ENCODE measurements around the gene MOB2.

Gene MOB2

DNA sequence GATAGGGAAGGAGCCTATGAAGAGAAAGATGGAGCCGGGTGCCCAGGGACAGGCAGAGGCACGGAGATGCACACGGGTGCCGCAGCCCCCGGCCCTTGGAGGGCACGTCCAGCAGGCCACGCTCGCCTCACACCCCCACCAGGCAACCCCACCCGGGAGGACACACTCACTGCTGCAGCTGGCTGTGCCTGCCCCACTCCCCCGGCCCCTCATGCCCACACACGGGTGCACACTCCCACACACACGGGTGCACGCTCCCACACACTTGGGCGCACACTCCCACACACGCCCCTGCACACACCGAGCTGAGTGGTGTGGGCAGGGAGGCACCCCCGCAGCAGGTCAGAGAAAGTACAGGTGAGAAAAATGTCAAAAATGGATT, 1.1 kb downstream of the MOB2 start:
- Histone ChIP-seq H4K20me1 (ENCODE audit: low read depth, low read length) (no peaks in the 10 kb centered on the region), H3K9me3 (ENCODE audit: insufficient read depth, low read length) (no peaks in the 10 kb centered on the region), H3K36me3 (ENCODE audit: low read length) (no peaks in the 10 kb centered on the region), H3K27ac (ENCODE audit: low read depth, low read length) (no peak overlapping the region), H3K27me3 (ENCODE audit: low read length) (no peaks in the 10 kb centered on the region), H3K4me2 (ENCODE audit: low read depth, low read length, poor library complexity, severe bottlenecking) (no peak overlapping the region), H3K4me3 (ENCODE audit: insufficient read depth, low read length, poor library complexity, severe bottlenecking) (no peak overlapping the region), H3K9me2 (replicated peaks; ENCODE audit: insufficient read depth, low read length) (no peaks in the 10 kb centered on the region), H3F3A (ENCODE audit: insufficient read depth) (no peaks in the 10 kb centered on the region), H2AFZ (ENCODE audit: low read depth, low read length, severe bottlenecking) (no peak overlapping the region), H3K79me2 (ENCODE audit: insufficient read depth, low read length) (peaks cover 13% of the 10 kb centered on the region; the same call in 1 of the 2 replicates), H3K9ac (ENCODE audit: low read length) (no peak overlapping the region)
- TF ChIP-seq, protein P1, sequence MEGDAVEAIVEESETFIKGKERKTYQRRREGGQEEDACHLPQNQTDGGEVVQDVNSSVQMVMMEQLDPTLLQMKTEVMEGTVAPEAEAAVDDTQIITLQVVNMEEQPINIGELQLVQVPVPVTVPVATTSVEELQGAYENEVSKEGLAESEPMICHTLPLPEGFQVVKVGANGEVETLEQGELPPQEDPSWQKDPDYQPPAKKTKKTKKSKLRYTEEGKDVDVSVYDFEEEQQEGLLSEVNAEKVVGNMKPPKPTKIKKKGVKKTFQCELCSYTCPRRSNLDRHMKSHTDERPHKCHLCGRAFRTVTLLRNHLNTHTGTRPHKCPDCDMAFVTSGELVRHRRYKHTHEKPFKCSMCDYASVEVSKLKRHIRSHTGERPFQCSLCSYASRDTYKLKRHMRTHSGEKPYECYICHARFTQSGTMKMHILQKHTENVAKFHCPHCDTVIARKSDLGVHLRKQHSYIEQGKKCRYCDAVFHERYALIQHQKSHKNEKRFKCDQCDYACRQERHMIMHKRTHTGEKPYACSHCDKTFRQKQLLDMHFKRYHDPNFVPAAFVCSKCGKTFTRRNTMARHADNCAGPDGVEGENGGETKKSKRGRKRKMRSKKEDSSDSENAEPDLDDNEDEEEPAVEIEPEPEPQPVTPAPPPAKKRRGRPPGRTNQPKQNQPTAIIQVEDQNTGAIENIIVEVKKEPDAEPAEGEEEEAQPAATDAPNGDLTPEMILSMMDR (IDR thresholded peaks at IDR 0.05; ENCODE audit: insufficient read depth, low read length, poor library complexity, severe bottlenecking): no peak
- no peak for TF ChIP-seq EZH2phosphoT487 (conservative IDR thresholded peaks at IDR 0.05; ENCODE audit: low read length)

DNA sequence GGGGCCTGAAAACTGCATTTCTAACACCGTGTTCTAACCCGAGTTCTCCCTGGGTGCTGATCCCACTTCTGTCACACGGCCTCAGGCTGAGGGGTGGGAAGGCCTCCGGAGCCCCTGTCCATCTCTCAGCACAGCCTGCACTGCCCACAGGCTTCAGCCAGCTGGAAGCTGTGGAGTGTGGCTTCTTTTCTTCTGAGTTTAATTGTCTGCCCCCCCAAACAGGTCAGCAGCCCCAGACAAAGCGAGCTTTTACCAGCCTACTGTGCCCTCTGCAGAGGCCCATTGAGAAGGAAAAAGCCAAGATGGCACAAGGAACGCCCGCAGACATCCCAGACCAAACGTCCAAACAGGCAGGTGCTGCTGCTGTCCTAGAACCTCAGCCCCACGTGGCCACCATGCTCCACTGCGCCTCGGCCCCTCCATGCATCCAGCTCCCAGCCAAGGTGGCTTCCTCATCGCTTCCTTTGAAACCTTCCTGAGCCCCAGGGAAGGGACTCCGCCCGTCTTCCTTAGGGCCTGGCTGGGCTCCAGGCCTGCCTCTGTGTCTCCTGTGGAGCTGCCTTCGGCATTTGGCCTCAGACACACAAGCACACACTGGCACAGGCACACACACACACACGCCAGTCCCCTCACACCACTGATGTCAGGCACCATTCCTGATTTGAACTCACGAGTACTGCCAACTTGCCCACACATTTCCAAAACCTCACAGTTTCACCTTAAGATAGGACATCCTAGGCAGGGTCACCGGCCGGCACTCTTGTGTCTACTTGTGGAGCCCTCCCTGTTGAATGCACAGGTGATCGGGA, 1.7 kb downstream of the MOB2 start:
- Histone ChIP-seq H3K9me2 (replicated peaks; ENCODE audit: insufficient read depth, low read length) (no peaks in the 10 kb centered on the region), H3K4me2 (ENCODE audit: low read depth, low read length, poor library complexity, severe bottlenecking) (no peak overlapping the region), H3F3A (ENCODE audit: insufficient read depth) (no peaks in the 10 kb centered on the region), H3K4me3 (ENCODE audit: insufficient read depth, low read length, poor library complexity, severe bottlenecking) (no peak overlapping the region), H2AFZ (ENCODE audit: low read depth, low read length, severe bottlenecking) (no peak overlapping the region), H3K79me2 (ENCODE audit: insufficient read depth, low read length) (peaks cover 10% of the 10 kb centered on the region; the same call in 1 of the 2 replicates), H3K9me3 (ENCODE audit: insufficient read depth, low read length) (no peaks in the 10 kb centered on the region), H3K36me3 (ENCODE audit: low read length) (no peaks in the 10 kb centered on the region), H3K9ac (ENCODE audit: low read length) (no peak overlapping the region), H3K27me3 (ENCODE audit: low read length) (no peaks in the 10 kb centered on the region), H3K27ac (ENCODE audit: low read depth, low read length) (no peak overlapping the region), H4K20me1 (ENCODE audit: low read depth, low read length) (no peaks in the 10 kb centered on the region)
- TF ChIP-seq EZH2phosphoT487 (conservative IDR thresholded peaks at IDR 0.05; ENCODE audit: low read length): no peak
- TF ChIP-seq, protein P1 (IDR thresholded peaks at IDR 0.05; ENCODE audit: insufficient read depth, low read length, poor library complexity, severe bottlenecking): no peak

DNA sequence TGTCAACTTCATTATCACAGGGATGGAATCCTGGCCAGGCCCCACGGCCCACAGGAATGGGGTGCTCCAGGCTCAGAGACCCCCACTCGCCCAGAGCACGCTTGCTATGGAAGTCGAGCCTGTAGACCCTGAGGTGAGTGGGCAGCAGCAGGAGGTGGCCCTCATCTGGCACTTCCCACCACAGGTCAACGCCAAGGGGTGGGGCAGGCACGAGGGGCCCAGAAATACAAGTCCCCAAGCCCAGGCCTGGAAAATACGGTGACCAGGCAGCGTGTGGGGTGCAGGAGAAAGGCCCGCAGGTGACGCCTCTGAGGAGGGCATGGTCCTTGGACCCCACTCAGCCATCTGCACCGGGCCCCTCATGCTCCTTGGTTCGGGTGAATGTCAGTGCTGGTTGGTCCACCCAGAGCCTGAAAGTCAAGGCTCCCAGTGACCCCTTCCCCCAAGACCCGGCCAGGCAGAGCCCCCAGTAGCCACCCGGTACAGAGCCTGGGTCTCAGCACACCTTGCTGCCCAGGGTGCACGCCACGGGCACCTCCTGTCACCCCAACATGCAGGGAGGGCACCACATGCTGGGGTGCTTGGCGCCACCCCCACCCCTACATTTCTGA, 2.4 kb downstream of the MOB2 start:
- Histone ChIP-seq H3K4me2 (ENCODE audit: low read depth, low read length, poor library complexity, severe bottlenecking) (no peak overlapping the region), H3K4me3 (ENCODE audit: insufficient read depth, low read length, poor library complexity, severe bottlenecking) (no peak overlapping the region), H4K20me1 (ENCODE audit: low read depth, low read length) (no peaks in the 10 kb centered on the region), H3F3A (ENCODE audit: insufficient read depth) (no peaks in the 10 kb centered on the region), H3K27me3 (ENCODE audit: low read length) (no peaks in the 10 kb centered on the region), H3K9me2 (replicated peaks; ENCODE audit: insufficient read depth, low read length) (no peaks in the 10 kb centered on the region), H3K79me2 (ENCODE audit: insufficient read depth, low read length) (peaks cover 10% of the 10 kb centered on the region; the same call in 1 of the 2 replicates), H3K9ac (ENCODE audit: low read length) (no peak overlapping the region), H3K9me3 (ENCODE audit: insufficient read depth, low read length) (no peaks in the 10 kb centered on the region), H2AFZ (ENCODE audit: low read depth, low read length, severe bottlenecking) (no peak overlapping the region), H3K36me3 (ENCODE audit: low read length) (no peaks in the 10 kb centered on the region), H3K27ac (ENCODE audit: low read depth, low read length) (no peak overlapping the region)
- TF ChIP-seq EZH2phosphoT487 (conservative IDR thresholded peaks at IDR 0.05; ENCODE audit: low read length): no peak
- TF ChIP-seq, protein P1 (IDR thresholded peaks at IDR 0.05; ENCODE audit: insufficient read depth, low read length, poor library complexity, severe bottlenecking): no peak
